ENCODE data around the gene SRMS. TPM values are rescaled to one million over a fixed set of nuclear protein-coding genes. Genes with fewer than 3 reads are reported as not detected.

SRMS gene
- total and polyA plus RNA-seq, 2 donors (not counting 1 experiment from before 2014, with no cell fraction given), result not detected

DNA sequence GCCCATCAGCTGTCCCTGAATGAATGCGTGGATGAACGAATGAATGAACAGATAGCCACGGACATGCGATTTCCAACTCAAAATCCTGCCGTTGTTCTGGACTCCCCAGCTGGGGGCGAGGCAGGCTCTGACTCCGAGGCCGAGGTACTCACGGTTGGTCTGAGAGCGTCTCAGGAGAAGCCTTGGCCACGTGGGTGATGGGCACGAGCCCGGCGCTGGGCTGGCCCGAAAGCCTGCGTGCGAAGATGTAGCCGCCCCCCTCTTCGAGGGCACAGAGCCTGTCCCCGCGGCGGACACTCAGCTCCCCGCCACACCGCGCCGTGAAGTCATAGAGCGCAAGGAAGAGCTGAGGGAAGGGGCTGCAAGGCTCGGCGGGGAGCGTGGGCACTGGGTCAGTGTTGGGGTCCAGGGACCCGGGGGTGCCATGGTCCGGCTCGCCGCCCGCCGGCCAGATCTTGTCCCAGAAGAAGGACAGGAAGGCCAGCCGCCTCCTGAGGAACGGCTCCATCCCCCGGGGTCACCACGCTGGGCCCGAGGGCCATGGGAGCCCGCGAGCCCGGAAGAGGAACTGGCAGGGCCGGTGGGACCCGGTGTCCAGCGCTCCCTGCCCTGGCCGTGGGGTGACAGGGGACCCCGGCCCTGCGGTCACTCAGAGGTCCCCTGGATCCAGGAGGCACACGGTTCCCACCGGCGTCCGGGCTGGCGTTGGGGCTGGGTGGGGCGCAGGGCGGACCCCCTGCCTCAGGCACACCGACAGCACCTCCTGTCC, 409 bp downstream of the SRMS start:
- no peak for DNase-seq (ENCODE audit: low read depth in 2 of 2)
- Histone ChIP-seq H2AFZ (ENCODE audit: low read length) (no peak overlapping the region), H3K36me3 (ENCODE audit: control insufficient read depth, insufficient read depth, low read length) (no peaks in the 10 kb centered on the region)

DNA sequence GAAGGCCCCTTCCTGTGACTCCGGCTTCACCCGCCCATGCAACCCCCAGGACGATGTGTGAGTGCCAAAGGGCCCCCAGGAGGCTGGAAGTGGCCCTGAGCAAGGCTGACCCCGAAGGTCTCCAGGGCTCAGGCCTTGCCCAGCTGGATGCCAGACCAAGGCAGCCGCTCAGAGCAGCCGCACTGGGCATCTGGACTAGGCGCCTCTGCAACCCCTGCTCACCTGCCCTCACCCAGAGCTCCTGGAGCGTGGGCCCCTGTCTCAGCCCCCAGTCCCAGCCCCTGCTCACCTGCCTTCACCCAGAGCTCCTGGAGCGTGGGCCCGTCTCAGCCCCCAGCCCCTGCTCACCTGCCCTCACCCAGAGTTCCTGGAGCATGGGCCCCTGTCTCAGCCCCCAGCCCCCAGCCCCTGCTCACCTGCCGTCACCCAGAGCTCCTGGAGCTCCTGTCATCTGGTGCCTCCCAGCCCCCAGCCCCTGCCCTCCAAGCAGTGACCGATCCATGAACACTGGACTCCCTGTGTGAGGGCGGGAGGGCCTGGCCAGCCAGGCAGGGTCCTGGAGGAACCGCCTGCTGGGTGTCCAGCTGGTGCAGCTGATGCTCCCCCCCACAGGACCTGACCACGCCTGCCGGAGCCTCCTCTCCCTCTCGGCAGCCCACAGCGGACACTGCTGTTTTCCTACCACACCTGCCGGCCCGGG, 1.1 kb downstream of the SRMS start:
- Histone ChIP-seq H3K9ac (ENCODE audit: insufficient read depth, low read length) (no peak overlapping the region), H3K27me3 (ENCODE audit: control insufficient read depth, insufficient read depth, low read length) (peaks cover 11% of the 10 kb centered on the region), H3K4me2 (ENCODE audit: extremely low read depth, insufficient read depth, low read length) (no peak overlapping the region), H2AFZ (ENCODE audit: low read length) (no peak overlapping the region), H3K27ac (ENCODE audit: insufficient read depth, low read length) (no peak overlapping the region), H3K4me1 (ENCODE audit: control insufficient read depth, extremely low read depth, insufficient read depth, low read length) (no peaks in the 10 kb centered on the region), H3K4me3 (replicated peaks in 1 of 4; ENCODE audit: control extremely low read depth in 1 of 4, insufficient read depth in 1 of 4, low read depth in 3 of 4, low read length in 4 of 4) (no peak overlapping the region), H3K9me3 (ENCODE audit: control insufficient read depth, insufficient read depth, low read depth, low read length) (no peaks in the 10 kb centered on the region), H3K36me3 (ENCODE audit: control insufficient read depth, insufficient read depth, low read length) (no peaks in the 10 kb centered on the region), H4K20me1 (ENCODE audit: control insufficient read depth, extremely low read depth, insufficient read depth, low read length) (no peaks in the 10 kb centered on the region), H3K79me2 (ENCODE audit: control insufficient read depth, insufficient read depth, low read length) (no peaks in the 10 kb centered on the region)
- no peak for TF ChIP-seq EZH2 (IDR thresholded peaks at IDR 0.05; ENCODE audit: low read length, missing control alignments)
- TF ChIP-seq, protein P1, sequence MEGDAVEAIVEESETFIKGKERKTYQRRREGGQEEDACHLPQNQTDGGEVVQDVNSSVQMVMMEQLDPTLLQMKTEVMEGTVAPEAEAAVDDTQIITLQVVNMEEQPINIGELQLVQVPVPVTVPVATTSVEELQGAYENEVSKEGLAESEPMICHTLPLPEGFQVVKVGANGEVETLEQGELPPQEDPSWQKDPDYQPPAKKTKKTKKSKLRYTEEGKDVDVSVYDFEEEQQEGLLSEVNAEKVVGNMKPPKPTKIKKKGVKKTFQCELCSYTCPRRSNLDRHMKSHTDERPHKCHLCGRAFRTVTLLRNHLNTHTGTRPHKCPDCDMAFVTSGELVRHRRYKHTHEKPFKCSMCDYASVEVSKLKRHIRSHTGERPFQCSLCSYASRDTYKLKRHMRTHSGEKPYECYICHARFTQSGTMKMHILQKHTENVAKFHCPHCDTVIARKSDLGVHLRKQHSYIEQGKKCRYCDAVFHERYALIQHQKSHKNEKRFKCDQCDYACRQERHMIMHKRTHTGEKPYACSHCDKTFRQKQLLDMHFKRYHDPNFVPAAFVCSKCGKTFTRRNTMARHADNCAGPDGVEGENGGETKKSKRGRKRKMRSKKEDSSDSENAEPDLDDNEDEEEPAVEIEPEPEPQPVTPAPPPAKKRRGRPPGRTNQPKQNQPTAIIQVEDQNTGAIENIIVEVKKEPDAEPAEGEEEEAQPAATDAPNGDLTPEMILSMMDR (conservative IDR thresholded peaks at IDR 0.05 in 1 of 2, IDR thresholded peaks at IDR 0.05 in 1 of 2; ENCODE audit: low read depth in 1 of 2, low read length in 2 of 2), result no peak
- no peak for DNase-seq (ENCODE audit: low read depth in 2 of 2)

More for the DNA sequence above, 409 bp downstream of the SRMS start:
- Histone ChIP-seq H3K9ac (ENCODE audit: insufficient read depth, low read length) (no peak overlapping the region), H3K79me2 (ENCODE audit: control insufficient read depth, insufficient read depth, low read length) (no peaks in the 10 kb centered on the region), H3K4me3 (replicated peaks in 1 of 4; ENCODE audit: control extremely low read depth in 1 of 4, insufficient read depth in 1 of 4, low read depth in 3 of 4, low read length in 4 of 4) (no peak overlapping the region), H4K20me1 (ENCODE audit: control insufficient read depth, extremely low read depth, insufficient read depth, low read length) (no peaks in the 10 kb centered on the region), H3K27me3 (ENCODE audit: control insufficient read depth, insufficient read depth, low read length) (peaks cover 11% of the 10 kb centered on the region), H3K4me1 (ENCODE audit: control insufficient read depth, extremely low read depth, insufficient read depth, low read length) (no peaks in the 10 kb centered on the region), H3K4me2 (ENCODE audit: extremely low read depth, insufficient read depth, low read length) (no peak overlapping the region), H3K9me3 (ENCODE audit: control insufficient read depth, insufficient read depth, low read depth, low read length) (no peaks in the 10 kb centered on the region), H3K27ac (ENCODE audit: insufficient read depth, low read length) (no peak overlapping the region)
- TF ChIP-seq, protein P1 (conservative IDR thresholded peaks at IDR 0.05 in 1 of 2, IDR thresholded peaks at IDR 0.05 in 1 of 2; ENCODE audit: low read depth in 1 of 2, low read length in 2 of 2), result no peak
- no peak for TF ChIP-seq EZH2 (IDR thresholded peaks at IDR 0.05; ENCODE audit: low read length, missing control alignments)

DNA sequence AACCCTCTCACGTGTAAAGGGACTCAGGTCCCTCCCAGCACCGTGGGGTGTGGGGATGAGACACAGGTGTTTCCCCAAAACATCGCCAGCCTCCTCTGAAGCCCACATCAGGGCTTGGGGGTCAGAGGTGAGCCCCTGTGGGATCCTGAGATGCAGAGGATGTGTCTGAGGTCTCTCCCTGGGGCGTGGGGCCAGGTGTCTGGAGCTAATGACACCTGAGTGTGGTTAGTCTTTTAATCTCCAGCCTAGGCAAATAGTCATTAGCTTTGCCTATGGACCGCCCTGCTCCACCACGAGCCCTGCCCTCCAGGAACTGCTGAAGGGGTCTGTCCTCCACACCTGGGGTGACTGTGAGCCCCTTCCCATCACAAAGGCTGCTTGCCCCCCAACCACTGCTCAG, 1.7 kb downstream of the SRMS start:
- TF ChIP-seq, protein P1 (conservative IDR thresholded peaks at IDR 0.05 in 1 of 2, IDR thresholded peaks at IDR 0.05 in 1 of 2; ENCODE audit: low read depth in 1 of 2, low read length in 2 of 2), result no peak
- no peak for TF ChIP-seq EZH2 (IDR thresholded peaks at IDR 0.05; ENCODE audit: low read length, missing control alignments)
- no peaks in the 10 kb centered on the region for H4K20me1 ChIP-seq (ENCODE audit: control insufficient read depth, extremely low read depth, insufficient read depth, low read length)
- H3K4me1 ChIP-seq (ENCODE audit: control insufficient read depth, extremely low read depth, insufficient read depth, low read length), result no peaks in the 10 kb centered on the region
- H3K4me3 ChIP-seq (replicated peaks in 1 of 4; ENCODE audit: control extremely low read depth in 1 of 4, insufficient read depth in 1 of 4, low read depth in 3 of 4, low read length in 4 of 4), result no peak overlapping the region
- no peak for DNase-seq (ENCODE audit: low read depth in 2 of 2)
- no peaks in the 10 kb centered on the region for H3K79me2 ChIP-seq (ENCODE audit: control insufficient read depth, insufficient read depth, low read length)
- H2AFZ ChIP-seq (ENCODE audit: low read length), result no peak overlapping the region
- no peaks in the 10 kb centered on the region for H3K9me3 ChIP-seq (ENCODE audit: control insufficient read depth, insufficient read depth, low read depth, low read length)
- no peak overlapping the region for H3K9ac ChIP-seq (ENCODE audit: insufficient read depth, low read length)
- H3K4me2 ChIP-seq (ENCODE audit: extremely low read depth, insufficient read depth, low read length), result no peak overlapping the region
- H3K27ac ChIP-seq (ENCODE audit: insufficient read depth, low read length), result no peak overlapping the region
- no peaks in the 10 kb centered on the region for H3K36me3 ChIP-seq (ENCODE audit: control insufficient read depth, insufficient read depth, low read length)
- peaks cover 11% of the 10 kb centered on the region for H3K27me3 ChIP-seq (ENCODE audit: control insufficient read depth, insufficient read depth, low read length)
